IMR-90 (cell line): Measurements from ENCODE around the gene PRSS38. TPM values are rescaled to one million over a fixed set of nuclear protein-coding genes. Genes with fewer than 3 reads are reported as not detected.
A peak's percentile ranks its signal among the peaks of the same experiment; 100 is the strongest.

Source experiments
- ATAC-seq: fragments of 200-7000 bp; cut with Tn5 transposase; 2 replicates; pipeline ENCODE4 v1.9.1; 2020; ENCODE audit warnings: low read depth, mild to moderate bottlenecking, moderate library complexity
- BruUV-seq: library from RNA; stranded (reverse); fragments of 400-500 nt; replicated peaks from 2 replicates; lab custom pipeline; 2021; lab: Mats Ljungman, UMichigan
- CTCF ChIA-PET: fragments of 300-600 bp; formaldehyde crosslinking; extraction: SDS; loops from one replicate; lab custom pipeline; 2021; ENCODE audit warnings: antibody characterized with exemption; lab: Yijun Ruan, JAX
- POLR2A ChIA-PET: fragments of 300-600 bp; sonication (Branson Sonifier 250); formaldehyde crosslinking; loops from one replicate; lab custom pipeline; 2022; ENCODE audit warnings: antibody characterized with exemption; ENCODE audit not compliant: unreplicated experiment; lab: Charles Lee
- DNase-seq: peaks from one replicate; pipeline ENCODE4 v3.0.0; 2013
- H2AFZ ChIP-seq: replicated peaks from 2 replicates; pipeline ENCODE3; 2013; ENCODE audit warnings: low read length, mild to moderate bottlenecking; ENCODE audit not compliant: poor library complexity
- H2AK5ac ChIP-seq: 2 replicates; pipeline ENCODE4 v1.6.1; 2013; ENCODE audit warnings: low read depth, low read length, inconsistent platforms
- H2AK9ac ChIP-seq: replicated peaks from 2 replicates; pipeline ENCODE3; 2013; ENCODE audit warnings: mild to moderate bottlenecking, low read depth, low read length, moderate library complexity; ENCODE audit not compliant: poor library complexity
- H2BK120ac ChIP-seq: 2 replicates; pipeline ENCODE4 v1.6.1; 2013; ENCODE audit warnings: low read depth, low read length, inconsistent platforms
- H2BK15ac ChIP-seq: 3 replicates; pipeline ENCODE4 v1.6.1; 2013; ENCODE audit warnings: low read depth, low read length, inconsistent platforms
- H2BK20ac ChIP-seq: 2 replicates; pipeline ENCODE4 v1.6.1; 2013; ENCODE audit warnings: low read depth, mild to moderate bottlenecking, inconsistent platforms, low read length, moderate library complexity
- H2BK5ac ChIP-seq: 2 replicates; pipeline ENCODE4 v1.6.1; 2013; ENCODE audit warnings: mild to moderate bottlenecking, low read depth, low read length, inconsistent platforms; ENCODE audit not compliant: poor library complexity, severe bottlenecking
- H3K14ac ChIP-seq: replicated peaks from 2 replicates; pipeline ENCODE4 v1.6.1; 2013; ENCODE audit warnings: low read depth, low read length, inconsistent platforms
- H3K18ac ChIP-seq: 2 replicates; pipeline ENCODE4 v1.6.1; 2013; ENCODE audit warnings: low read depth, low read length, control low read depth
- H3K23ac ChIP-seq: 2 replicates; pipeline ENCODE4 v1.6.1; 2013; ENCODE audit warnings: low read depth, low read length, inconsistent platforms
- H3K27ac ChIP-seq: 2 replicates; pipeline ENCODE4 v1.5.1; 2013; ENCODE audit warnings: mild to moderate bottlenecking, control low read depth, low read length; ENCODE audit not compliant: insufficient read depth
- H3K27me3 ChIP-seq: 2 replicates; pipeline ENCODE4 v1.6.1; 2013; ENCODE audit warnings: low read length; ENCODE audit not compliant: control insufficient read depth, insufficient read depth
- H3K36me3 ChIP-seq: 2 replicates; pipeline ENCODE4 v1.6.1; 2013; ENCODE audit warnings: low read length, mixed read lengths; ENCODE audit not compliant: control insufficient read depth, insufficient read depth
- H3K4ac ChIP-seq: 2 replicates; pipeline ENCODE4 v1.6.1; 2013; ENCODE audit warnings: low read depth, low read length, inconsistent platforms
- H3K4me1 ChIP-seq: 2 replicates; pipeline ENCODE4 v1.6.1; 2013; ENCODE audit warnings: low read length, mixed read lengths; ENCODE audit not compliant: control insufficient read depth, insufficient read depth
- H3K4me2 ChIP-seq: 2 replicates; pipeline ENCODE4 v1.6.1; 2013; ENCODE audit warnings: low read depth, mild to moderate bottlenecking, control low read depth, low read length, moderate library complexity
- H3K4me3 ChIP-seq: 2 replicates; pipeline ENCODE4 v1.5.1; 2013; ENCODE audit warnings: low read depth, mild to moderate bottlenecking, control low read depth, low read length, moderate library complexity; ENCODE audit not compliant: insufficient read depth
- H3K56ac ChIP-seq: 2 replicates; pipeline ENCODE4 v1.6.1; 2013; ENCODE audit warnings: low read length, inconsistent platforms; ENCODE audit not compliant: insufficient read depth; ENCODE audit errors: extremely low read depth
- H3K79me1 ChIP-seq, 2 experiments: 2 replicates each; pipeline ENCODE4 v1.6.1; 2013; ENCODE audit warnings: low read length in 2 of 2, inconsistent platforms in 1 of 2, low read depth in 1 of 2
- H3K9ac ChIP-seq: 2 replicates; pipeline ENCODE4 v1.6.1; 2013; ENCODE audit warnings: low read depth, low read length, control low read depth
- H3K9me1 ChIP-seq: 2 replicates; pipeline ENCODE4 v1.6.1; 2013; ENCODE audit warnings: low read length, inconsistent platforms; ENCODE audit not compliant: insufficient read depth
- H3K9me3 ChIP-seq: 2 replicates; pipeline ENCODE4 v1.6.1; 2013; ENCODE audit warnings: low read length; ENCODE audit not compliant: control insufficient read depth, insufficient read depth
- H4K20me1 ChIP-seq: 2 replicates; pipeline ENCODE4 v1.6.1; 2013; ENCODE audit warnings: low read length, inconsistent platforms; ENCODE audit not compliant: insufficient read depth
- H4K5ac ChIP-seq: 2 replicates; pipeline ENCODE4 v1.6.1; 2013; ENCODE audit warnings: mild to moderate bottlenecking, low read depth, low read length, control low read depth
- H4K8ac ChIP-seq, 2 experiments: 2 replicates each; pipeline ENCODE4 v1.6.1; 2013; ENCODE audit warnings: low read depth in 2 of 2, low read length in 2 of 2, control low read depth in 1 of 2, inconsistent platforms in 1 of 2
- H4K91ac ChIP-seq: 2 replicates; pipeline ENCODE4 v1.6.1; 2013; ENCODE audit warnings: low read depth, low read length, inconsistent platforms; ENCODE audit not compliant: insufficient read depth
- CHD1 ChIP-seq: IDR thresholded peaks from 2 replicates; pipeline ENCODE4 v1.6.1; 2012; ENCODE audit warnings: low read depth, low read length, improper control_type of control experiment
- FOS ChIP-seq: fragments of 150-350 bp; IDR thresholded peaks from 2 replicates; pipeline ENCODE4 v1.6.1; 2016; ENCODE audit warnings: low read depth, low read length
- MAFK ChIP-seq: IDR thresholded peaks from 2 replicates; pipeline ENCODE4 v1.6.1; 2012; ENCODE audit warnings: low read depth, low read length, improper control_type of control experiment
- WGBS, 2 experiments: methylation state at CpG; one replicate each; pipeline versions ENCODE4 v1.1.5 to v1.1.7; 2013; ENCODE audit warnings: missing lambda C conversion rate in 2 of 2; ENCODE audit not compliant: insufficient read length in 1 of 2; ENCODE audit errors: extremely low coverage in 2 of 2; 5-methylcytosine and 5-hydroxymethylcytosine counted together
- dilution Hi-C: fragments of 300-500 bp; cut with HindIII; formaldehyde crosslinking; loops from one replicate; pipeline ENCODE4 v1.14.3; 2018; ENCODE audit warnings: low sequenced_read_pairs; ENCODE audit not compliant: unreplicated experiment
- in situ Hi-C: fragments of 300-500 bp; cut with MboI; formaldehyde crosslinking; loops from 3 replicates; pipeline ENCODE4 v1.14.3; 2019; ENCODE audit warnings: low sequenced_read_pairs, inconsistent platforms, mixed read lengths
- intact Hi-C: fragments of 100-400 bp; cut with micrococcal nuclease; formaldehyde crosslinking; loops from 2 replicates; pipeline ENCODE4 v1.10.0; 2022
- polyA plus RNA-seq, 3 experiments: library from polyadenylated mRNA; depleted of rRNA; stranded (reverse); fragments of >200 nt; gene quantifications; 2 replicates each; pipeline ENCODE4 v1.2.3, GENCODE V29; 2012; ENCODE audit warnings: low replicate concordance in 1 of 3
- total RNA-seq: library from RNA; depleted of rRNA; stranded (reverse); fragments of >200 nt; gene quantifications from 2 replicates; pipeline ENCODE4 v1.2.3, GENCODE V29; 2012

Gene PRSS38
- total and polyA plus RNA-seq, 2 of the 4 experiments (the other 2 are of a cell fraction): not detected

DNA sequence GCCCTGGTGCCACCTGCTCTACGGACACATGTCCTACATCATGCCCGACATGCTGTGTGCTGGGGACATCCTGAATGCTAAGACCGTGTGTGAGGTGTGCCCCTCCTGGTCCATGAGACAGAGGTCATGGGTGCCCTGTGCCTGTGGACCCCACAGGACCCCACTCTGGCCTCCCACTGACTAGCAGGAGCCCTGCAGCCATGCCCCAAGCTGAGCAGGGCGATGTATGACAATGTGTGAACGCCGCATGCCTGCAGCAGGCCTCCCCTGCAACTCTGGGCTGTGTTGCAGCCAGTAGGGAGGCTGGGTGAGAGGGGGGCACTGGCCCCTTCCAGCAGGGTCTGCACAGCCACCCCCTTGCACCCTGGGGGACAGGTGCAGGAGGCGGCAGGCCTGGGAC is 30.0 kb downstream of the PRSS38 start:
- DNase-seq (no peak), ATAC-seq (no peak)
- Histone ChIP-seq H3K9me1 (no peaks in the 10 kb centered on the region), H3K9me3 (0 out of 2 replicates have a peak, but pooled peaks cover 3% of the 10 kb centered on the region), H3K9ac (no peak overlapping the region), H3K4ac (no peak overlapping the region), H4K5ac (no peak overlapping the region), H2BK20ac (no peak overlapping the region), H3K4me1 (no peaks in the 10 kb centered on the region), H3K18ac (no peak overlapping the region), H4K91ac (no peak overlapping the region), H3K4me2 (no peak overlapping the region), H3K14ac (no peak overlapping the region), H3K23ac (no peak overlapping the region), H3K4me3 (no peak overlapping the region), H2BK15ac (no peak overlapping the region), H3K36me3 (no peaks in the 10 kb centered on the region), H2BK120ac (no peak overlapping the region), H4K8ac (no peak overlapping the region), H2BK5ac (no peak overlapping the region), H2AK9ac (no peak overlapping the region), H3K27ac (no peak overlapping the region), H3K79me1 (no peaks in the 10 kb centered on the region), H2AFZ (peak overlapping the region; percentile 35), H2AK5ac (no peak overlapping the region), H3K27me3 (no peaks in the 10 kb centered on the region; the same call in 1 of the 2 replicates), H3K56ac (no peak overlapping the region), H4K20me1 (no peaks in the 10 kb centered on the region)
- dilution Hi-C loops (no loop called here), in situ Hi-C loops (no loop called here), intact Hi-C loops (no loop called here)
- ChIA-PET POLR2A (no interaction called here), CTCF (no interaction called here)
- TF ChIP-seq CHD1 (no peak), MAFK (no peak), FOS (no peak)
- WGBS, 2 experiments: no CpG with 5 or more reads among the region's 7 CpGs
- no TSS peak for BruUV-seq
